Measurements from ENCODE around the gene ZNF487.

The ZNF487 gene

GRCh38 chr10:43399320-43400310 lies 37.3 kb upstream of the ZNF487 start (continued):
- TF ChIP-seq TSHZ1 (tag by site-specific recombination; IDR thresholded peaks at IDR 0.05; ENCODE audit: borderline replicate concordance) (no peak), IKZF3 (tag by site-specific recombination; IDR thresholded peaks at IDR 0.05) (peak; percentile 30; the same call in 1 of the 2 replicates), ZNF670 (tag by site-specific recombination; IDR thresholded peaks at IDR 0.05; ENCODE audit: low read depth) (no peak), ZNF266 (tag by site-specific recombination; IDR thresholded peaks at IDR 0.05; ENCODE audit: low read depth) (no peak), KLF10 (tag by site-specific recombination; IDR thresholded peaks at IDR 0.05) (no peak), PRDM1 (tag by site-specific recombination; IDR thresholded peaks at IDR 0.05) (peak; percentile 94), ZNF837 (tag by site-specific recombination; IDR thresholded peaks at IDR 0.05) (no peak), ZNF121 (tag by site-specific recombination; IDR thresholded peaks at IDR 0.05) (no peak), MYNN (tag by site-specific recombination; IDR thresholded peaks at IDR 0.05; ENCODE audit: borderline replicate concordance) (no peak), ZNF426 (tag by site-specific recombination; IDR thresholded peaks at IDR 0.05) (no peak), PRDM2 (tag by site-specific recombination; IDR thresholded peaks at IDR 0.05; ENCODE audit: borderline replicate concordance) (no peak), ZFP69B (tag by site-specific recombination; IDR thresholded peaks at IDR 0.05) (no peak), ZNF366 (tag by site-specific recombination; conservative IDR thresholded peaks at IDR 0.05) (peak; percentile 46; the same call in 1 of the 2 replicates), ZXDB (tag by site-specific recombination; IDR thresholded peaks at IDR 0.05) (no peak), SALL2 (tag by site-specific recombination; IDR thresholded peaks at IDR 0.05; ENCODE audit: borderline replicate concordance) (no peak), SCRT1 (tag by site-specific recombination; IDR thresholded peaks at IDR 0.05; ENCODE audit: borderline replicate concordance) (0 out of 2 replicates have a peak, but pooled peaks have one; percentile 1), ZBTB11 (tag by site-specific recombination; conservative IDR thresholded peaks at IDR 0.05; ENCODE audit: low read depth) (no peak), ZNF423 (tag by site-specific recombination; IDR thresholded peaks at IDR 0.05) (no peak), BCL11B (tag by site-specific recombination; IDR thresholded peaks at IDR 0.05; ENCODE audit: low read depth) (no peak), ZNF626 (tag by site-specific recombination; IDR thresholded peaks at IDR 0.05) (no peak), ZSCAN30 (tag by site-specific recombination; IDR thresholded peaks at IDR 0.05) (no peak), ZNF623 (tag by site-specific recombination; IDR thresholded peaks at IDR 0.05) (no peak), ZNF146 (tag by site-specific recombination; IDR thresholded peaks at IDR 0.05) (no peak), ZNF133 (tag by site-specific recombination; IDR thresholded peaks at IDR 0.05) (no peak), ZNF571 (tag by site-specific recombination; IDR thresholded peaks at IDR 0.05) (no peak), ZNF112 (tag by site-specific recombination; IDR thresholded peaks at IDR 0.05) (no peak), ZNF776 (tag by site-specific recombination; IDR thresholded peaks at IDR 0.05; ENCODE audit: borderline replicate concordance) (no peak)

Data from HEK293 (cell line).